OCI-LY7 (cell line): ENCODE measurements around the gene RASGRP2.

Experiments
- CTCF ChIP-seq: fragments of 200-600 bp; sonication (generic); conservative IDR thresholded peaks from 2 replicates; pipeline ENCODE4 v1.5.1; 2014; ENCODE audit warnings: mild to moderate bottlenecking, antibody characterized with exemption, low read length, moderate library complexity, mixed read lengths
- EZH2phosphoT487 ChIP-seq: fragments of 200-600 bp; sonication (generic); IDR thresholded peaks from 2 replicates; pipeline ENCODE4 v1.6.1; 2018; ENCODE audit warnings: low read depth, borderline replicate concordance, mild to moderate bottlenecking, mixed run types, antibody characterized with exemption, low read length, moderate library complexity, mixed read lengths

- TF ChIP-seq CTCF (no peak), EZH2phosphoT487 (no peak)
These were observed 16.9 kb downstream of the RASGRP2 start for GRCh38 chr11:64726867-64727530.
